TTC549 (cell line): ENCODE results near the gene PLEKHD1.
"Not testable (repeated sequence)": the region's sequence is repeated elsewhere in the genome, so short reads cannot be mapped to it uniquely, and the experiment has no call there.

Experiments
- FAIRE-seq: peaks from 2 replicates; lab custom pipeline; 2012; peaks lifted over from hg19 to GRCh38; lab: Jason Lieb, UNC

PLEKHD1 gene

DNA sequence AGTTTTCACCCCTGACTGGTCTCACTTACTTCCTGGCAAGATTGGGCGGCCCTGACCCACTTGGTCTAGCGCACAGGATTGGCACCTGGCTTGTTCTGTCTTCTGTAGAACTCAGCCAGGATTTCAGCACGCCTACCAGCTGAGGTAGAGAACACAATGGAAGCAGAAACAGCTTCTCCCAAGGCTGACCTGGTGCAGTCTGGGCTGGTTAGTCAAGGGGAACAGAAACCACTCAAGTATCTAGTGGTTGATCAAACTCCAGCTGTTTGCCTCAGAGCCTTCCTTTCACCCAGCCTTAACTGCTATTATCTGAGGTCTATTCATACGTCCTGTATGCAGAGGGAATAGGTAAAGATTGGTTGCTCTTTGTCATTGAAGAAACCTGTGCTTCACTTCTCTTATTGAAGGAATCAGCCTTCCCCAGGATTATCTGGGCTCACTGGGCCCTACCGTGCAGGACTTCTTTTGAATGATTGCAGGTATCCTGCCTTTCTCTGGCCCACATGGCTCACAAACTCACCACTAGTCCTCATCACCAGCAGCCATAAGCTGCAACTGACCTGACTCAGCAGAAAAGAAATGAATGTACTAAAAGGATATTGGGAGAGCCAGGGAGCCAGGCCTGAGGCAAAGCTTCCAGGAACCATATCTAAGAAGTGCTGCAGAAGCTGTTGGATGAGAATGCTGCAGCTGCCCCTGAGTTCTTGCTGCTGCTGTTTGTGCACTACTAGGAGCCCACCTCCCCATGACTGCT, 2.5 kb upstream of the PLEKHD1 start:
- FAIRE-seq = no peak

DNA sequence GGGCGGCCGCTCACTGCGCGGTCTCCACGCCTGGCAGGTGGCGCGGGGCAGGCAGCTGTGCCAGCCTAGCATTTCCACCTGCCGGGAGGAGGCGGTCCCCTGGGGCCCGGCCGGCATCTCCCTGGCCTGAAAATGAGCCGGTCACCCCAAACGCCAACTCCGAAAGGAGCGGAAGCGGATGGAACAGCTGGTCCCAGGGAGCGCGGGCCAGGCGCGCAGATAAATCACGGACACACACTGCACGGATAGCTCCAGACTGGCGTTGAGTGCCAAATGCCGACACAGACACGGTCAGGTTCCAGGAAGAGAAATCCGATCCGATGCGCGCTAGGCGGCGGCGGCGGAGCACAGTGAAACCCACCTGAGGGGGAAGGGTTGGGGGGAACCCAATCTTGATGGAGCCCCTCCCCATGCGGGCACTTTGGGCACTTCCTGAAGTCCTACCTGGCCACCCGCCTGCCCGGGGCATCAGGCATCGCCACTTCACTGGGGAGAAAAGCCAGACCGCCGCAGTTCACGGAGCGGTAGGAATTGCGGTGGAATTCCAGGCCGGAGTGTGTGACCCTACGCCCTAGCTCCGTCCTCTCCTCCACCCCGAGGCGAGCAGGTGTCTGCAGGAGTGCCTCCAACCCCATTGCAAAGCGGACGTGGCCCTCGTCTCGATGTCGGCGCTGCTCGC, 624 bp upstream of the PLEKHD1 start:
- no peak for FAIRE-seq

GRCh38 chr14:69485315-69485660, 760 bp downstream of the PLEKHD1 start:
- FAIRE-seq = no peak

DNA sequence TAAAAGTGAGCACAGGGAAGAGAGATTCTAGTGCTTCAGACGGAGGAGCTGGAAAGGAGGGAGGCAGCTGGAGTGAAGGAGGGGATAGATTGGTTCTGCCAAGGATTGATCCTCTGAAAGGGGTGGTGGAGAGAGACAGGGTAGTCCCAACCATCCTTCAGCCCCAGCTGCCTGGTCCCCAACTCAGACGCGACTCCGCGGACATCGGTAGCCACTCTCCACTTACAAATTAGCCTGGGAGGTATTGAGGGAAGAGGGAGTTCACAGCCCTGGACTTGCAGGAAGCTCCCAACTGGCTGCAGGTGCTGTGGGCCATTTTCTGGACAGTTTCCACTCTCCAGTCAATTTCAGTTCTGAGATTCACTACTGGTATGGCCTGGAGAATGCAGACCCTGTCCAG, 1.2 kb downstream of the PLEKHD1 start:
- FAIRE-seq = no peak

DNA sequence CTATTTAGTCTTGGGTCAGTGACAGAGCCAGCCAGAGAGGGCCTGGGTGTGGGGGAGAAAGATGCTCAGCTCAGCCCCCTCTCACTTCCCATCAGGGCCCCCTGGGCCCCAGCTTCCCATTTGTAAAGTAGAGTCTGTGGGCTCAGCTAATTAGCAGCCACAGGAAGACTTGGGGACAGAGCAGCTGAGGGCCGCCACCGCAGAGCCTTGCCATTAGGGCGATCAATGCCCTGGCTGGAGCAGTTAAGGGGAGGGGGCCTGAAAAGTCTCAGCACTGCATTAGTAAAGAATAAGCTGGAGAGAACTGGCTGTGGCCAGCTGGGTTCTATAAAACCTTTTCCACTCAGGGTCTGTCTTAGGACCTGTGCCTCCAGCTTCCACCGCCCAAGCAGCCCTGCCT, 2.7 kb downstream of the PLEKHD1 start:
- FAIRE-seq = no peak

DNA sequence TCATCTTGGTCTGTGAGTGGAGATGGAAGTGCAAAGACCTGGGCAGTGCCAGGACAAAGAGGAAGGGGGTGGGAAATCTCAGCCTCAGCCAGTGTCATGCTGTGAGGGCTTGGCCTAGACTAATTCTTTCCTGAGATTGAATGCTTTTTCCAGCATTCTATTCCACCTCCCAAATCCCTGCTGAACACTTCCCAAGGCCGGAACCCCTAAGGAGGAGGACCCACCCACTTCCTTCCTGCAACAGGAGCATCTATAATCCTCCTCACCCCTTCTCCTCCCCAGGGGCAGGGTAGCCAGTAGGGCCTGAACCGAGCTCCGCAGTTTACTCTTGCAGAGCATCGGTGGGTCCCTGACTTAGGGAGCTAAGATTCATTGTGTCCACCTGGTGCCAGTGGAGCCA, 3.2 kb downstream of the PLEKHD1 start:
- no peak for FAIRE-seq

DNA sequence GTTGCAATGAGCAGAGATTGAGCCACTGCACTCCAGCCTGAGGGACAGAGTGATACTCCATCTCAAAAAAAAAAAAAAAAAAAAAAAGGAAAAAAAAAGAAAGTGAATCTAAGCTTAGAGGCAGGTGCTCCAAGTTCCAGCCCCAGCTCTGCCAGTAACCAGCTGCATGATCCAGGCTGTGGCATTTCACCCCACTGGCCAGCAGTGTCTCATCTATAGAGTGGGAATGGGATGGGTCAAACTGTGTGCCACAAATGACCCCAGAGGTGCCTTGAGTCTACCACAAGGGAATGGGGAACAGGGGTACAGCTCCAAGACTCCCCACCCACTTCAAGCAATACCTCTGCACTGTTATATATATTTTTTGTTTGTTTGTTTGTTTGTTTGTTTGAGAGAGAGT, 5.0 kb downstream of the PLEKHD1 start:
- FAIRE-seq = no peak

- no peak for FAIRE-seq
These were observed 5.8 kb downstream of the PLEKHD1 start for GRCh38 chr14:69490219-69490918.

- FAIRE-seq = no peak
These were observed 6.7 kb downstream of the PLEKHD1 start for GRCh38 chr14:69491193-69491592.

- FAIRE-seq = no peak
These were observed 8.5 kb downstream of the PLEKHD1 start for GRCh38 chr14:69493038-69493437.

DNA sequence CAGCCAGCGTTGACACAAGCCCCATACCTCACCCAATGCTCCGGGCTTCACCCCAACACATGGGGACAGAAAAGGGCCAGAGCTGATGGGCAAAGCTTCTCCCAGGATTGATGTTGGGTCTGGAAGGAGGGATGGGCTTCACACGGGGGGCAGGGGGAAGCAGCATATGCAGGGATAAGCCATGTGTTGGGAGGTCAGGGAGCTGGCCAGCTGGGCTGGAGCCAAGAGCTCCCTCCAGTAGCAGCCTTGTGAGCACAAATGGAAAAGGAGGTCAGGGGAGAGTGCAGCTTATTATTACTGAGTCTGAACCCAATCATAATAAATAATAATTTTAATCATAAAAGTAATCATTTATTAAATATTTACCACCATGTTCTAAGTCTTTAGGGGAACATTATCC, 9.3 kb downstream of the PLEKHD1 start:
- FAIRE-seq = no peak

DNA sequence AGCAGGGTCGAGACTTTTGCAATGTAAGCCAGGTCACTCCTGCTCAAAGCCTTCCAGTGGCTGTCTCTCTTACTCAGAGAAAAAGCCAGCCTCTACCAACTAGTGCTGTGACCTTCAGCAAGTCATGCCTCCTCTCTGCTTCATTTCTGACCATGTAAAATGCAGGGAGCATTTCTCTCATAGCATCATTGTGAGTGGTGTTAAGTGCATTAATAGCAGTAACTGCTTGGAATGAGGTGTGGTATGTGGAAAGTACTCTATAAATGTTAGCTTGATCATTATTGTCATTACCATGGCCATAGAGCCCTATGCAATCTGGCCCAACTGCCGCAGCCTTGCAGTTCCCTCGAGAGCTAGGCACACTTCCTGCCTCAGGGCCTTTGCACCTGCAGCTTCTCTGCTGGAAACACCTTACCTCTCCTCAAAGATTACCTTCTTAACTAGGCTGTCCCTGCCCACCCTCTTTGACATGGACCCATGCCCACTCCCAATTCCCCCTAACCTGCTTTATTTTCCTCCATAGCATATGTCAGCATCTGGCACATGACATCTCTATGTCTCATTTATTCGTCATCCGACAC, 10.9 kb downstream of the PLEKHD1 start:
- FAIRE-seq = no peak

DNA sequence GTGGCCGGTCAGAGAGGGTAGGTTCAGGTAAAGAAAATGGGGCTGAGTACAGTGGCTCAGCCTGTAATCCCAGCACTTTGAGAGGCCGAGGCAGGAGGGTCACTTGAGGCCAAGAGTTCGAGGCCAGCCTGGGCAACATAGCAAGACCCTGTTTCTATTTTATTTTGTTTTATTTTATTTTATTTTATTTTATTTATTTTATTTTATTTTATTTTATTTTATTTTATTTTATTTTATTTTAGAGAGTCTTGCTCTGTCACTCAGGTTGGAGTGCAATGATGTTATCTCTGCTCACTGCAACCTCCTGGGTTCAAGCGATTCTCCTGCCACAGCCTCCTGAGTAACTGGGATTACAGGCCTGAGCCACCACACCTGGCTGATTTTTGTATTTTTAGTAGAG, 13.3 kb downstream of the PLEKHD1 start:
- FAIRE-seq = not testable (repeated sequence)

GRCh38 chr14:69498286-69498685, 13.8 kb downstream of the PLEKHD1 start:
- not testable (repeated sequence) for FAIRE-seq

DNA sequence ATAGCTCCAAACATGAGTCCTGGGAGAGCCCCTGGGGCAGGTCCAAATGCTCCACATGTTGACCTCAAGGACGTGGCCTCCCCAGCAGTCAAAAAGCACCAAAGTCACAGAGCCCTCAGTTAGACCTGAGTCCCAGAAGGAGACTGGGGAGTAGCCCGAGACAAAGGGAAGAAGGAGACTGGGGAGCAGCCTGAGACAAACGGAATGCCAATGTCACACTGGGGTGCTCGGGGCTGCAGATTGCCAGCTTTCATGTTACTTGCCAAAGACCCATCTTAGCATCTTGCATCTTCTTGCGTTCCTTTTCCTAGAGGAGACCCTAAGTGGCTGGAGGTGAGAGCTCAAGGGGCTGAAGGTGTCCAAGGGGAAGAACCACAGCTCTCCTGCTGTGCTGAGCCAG, 14.9 kb downstream of the PLEKHD1 start:
- FAIRE-seq = no peak

DNA sequence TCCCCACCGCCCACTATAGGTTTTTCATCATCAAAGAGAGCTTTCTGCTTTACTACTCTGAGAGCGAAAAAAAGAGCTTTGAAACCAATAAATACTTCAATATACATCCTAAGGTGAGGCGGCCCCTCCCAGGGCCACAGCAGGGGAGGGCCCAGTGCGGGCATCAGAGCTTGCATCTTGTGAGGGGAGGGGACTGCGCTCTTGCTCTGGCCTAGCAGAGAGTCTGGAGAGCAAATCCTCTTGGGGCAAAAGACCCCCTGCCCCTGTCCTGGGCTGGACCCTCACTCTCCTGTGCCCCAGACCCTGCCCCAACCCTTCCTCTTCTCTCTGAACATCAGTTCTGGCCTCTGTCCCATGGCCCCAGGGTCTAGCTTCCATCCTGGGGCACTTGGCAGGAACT, 15.6 kb downstream of the PLEKHD1 start:
- no peak for FAIRE-seq

DNA sequence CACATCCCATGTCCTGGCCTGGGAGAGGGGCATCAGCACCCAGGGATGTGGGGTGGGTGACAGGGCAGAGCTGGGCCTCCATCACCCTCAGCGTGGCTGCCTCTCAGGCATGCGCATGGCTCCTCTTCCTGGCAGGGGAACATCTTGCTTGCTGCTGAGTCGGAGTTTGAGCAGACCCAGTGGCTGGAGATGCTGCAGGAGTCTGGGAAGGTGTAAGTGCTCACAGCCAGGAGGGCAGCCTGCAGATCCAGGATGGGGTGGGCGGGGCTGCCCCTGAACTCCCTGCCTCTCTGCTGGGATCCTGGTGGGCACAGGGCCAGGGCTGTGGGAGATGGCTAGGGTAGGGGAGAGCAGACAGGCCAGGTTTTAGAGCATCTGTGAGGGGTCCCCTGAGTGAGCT, 16.2 kb downstream of the PLEKHD1 start:
- no peak for FAIRE-seq

GRCh38 chr14:69501423-69501838, 16.9 kb downstream of the PLEKHD1 start:
- FAIRE-seq = no peak

- FAIRE-seq = no peak
These were observed 20.2 kb downstream of the PLEKHD1 start for GRCh38 chr14:69504775-69505174.

DNA sequence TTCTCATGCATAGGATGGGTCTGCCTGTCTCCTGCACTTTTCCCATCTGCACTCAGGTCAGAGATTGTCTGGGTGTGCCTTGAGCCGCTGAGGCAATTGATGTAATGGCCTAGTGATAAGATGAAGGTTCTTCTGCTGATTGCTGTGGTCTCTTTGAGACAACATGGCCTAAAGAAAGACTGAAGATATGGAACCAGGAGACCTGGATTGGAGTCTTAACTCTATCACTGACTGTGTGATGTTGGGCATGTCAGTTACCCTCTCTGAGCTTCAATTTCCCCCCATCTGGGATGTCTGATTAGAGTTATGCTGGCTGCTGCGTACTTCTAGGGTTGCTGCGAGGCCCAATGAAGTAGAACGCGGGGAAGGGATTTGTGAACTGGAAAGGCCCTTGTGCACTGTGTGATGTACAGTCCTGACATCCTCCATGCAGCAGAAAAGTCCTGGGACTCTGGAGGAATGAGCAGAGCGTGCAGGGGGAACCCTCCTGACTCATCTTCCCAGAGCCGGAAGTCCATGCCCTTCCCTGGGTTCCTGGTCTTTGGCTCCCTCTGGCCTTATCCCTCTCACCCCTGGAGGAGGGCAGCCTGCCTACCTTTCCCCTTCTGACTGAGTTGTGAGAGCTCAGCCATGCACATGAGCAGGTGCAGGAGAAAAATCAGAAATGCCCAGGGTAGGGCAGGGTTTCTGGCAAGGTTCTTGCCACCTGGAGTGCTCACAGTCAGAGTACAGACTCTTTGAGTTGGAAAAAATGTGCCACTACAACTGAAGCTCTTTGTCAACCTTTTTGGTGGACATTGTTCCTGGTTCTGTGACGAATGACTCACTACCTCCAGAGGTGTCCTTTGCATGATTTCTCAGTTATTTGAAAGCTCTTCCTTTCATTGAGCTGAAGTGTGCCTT, 21.1 kb downstream of the PLEKHD1 start:
- FAIRE-seq = no peak

GRCh38 chr14:69506241-69506595, 21.7 kb downstream of the PLEKHD1 start:
- no peak for FAIRE-seq
